Sigmoid colon (tissue), 4 donors: ENCODE measurements around the gene SYDE2.

Experiments used
- CTCF ChIP-seq, 4 experiments: fragments of 450-650 bp in 3 of 4; fragments of 200-600 bp in 1 of 4; IDR thresholded peaks; one replicate each; pipeline ENCODE4 v1.5.1; 2016 to 2019; ENCODE audit warnings: antibody characterized with exemption in 4 of 4, mild to moderate bottlenecking in 3 of 4, moderate library complexity in 2 of 4
- POLR2AphosphoS5 ChIP-seq, 4 donors: sonication (generic); formaldehyde crosslinking; IDR thresholded peaks; one replicate each; pipeline ENCODE4 v1.6.1; 2017; ENCODE audit warnings: antibody characterized with exemption in 4 of 4

DNA sequence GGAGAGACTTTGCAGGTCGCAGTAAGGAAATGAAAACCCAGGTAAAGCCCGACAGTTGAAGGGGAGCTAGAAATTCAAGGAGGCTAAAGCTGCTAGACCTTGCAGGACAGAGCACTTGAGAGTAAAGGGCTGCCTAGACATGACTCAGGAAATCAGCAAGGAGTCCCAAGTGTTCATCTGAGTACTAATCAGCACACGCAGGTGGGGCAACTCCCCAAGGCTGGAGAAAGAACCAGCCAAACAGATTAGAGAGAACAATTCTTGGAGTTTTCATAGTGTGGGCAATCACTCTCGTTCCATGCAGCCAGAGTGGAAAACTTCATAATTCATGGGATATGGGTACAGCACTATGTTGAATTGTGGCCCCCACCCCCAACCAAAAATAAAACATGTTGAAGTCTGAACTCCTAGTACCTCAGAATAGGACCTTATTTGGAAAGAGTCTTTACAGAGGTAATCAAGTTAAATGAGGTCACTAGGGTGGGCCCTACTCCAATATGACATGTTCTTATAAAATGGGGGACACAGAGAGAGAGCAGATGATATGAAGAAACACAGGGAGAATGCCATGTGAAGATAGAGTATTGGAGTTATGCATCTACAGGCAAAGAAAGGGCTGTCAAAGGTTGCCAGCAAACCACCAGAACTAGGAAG lies 28.0 kb downstream of the SYDE2 start:
- no peak for TF ChIP-seq POLR2AphosphoS5 (IDR thresholded peaks at IDR 0.05)
- no peak for TF ChIP-seq CTCF (IDR thresholded peaks at IDR 0.05)
